Erythroblast (primary cell): ENCODE measurements around the gene CXCR1.

ENCODE experiments used
- GATA1 ChIP-seq: IDR thresholded peaks from 2 replicates; pipeline ENCODE4 v1.6.1; 2011; ENCODE audit warnings: low read depth, mild to moderate bottlenecking, control low read depth, low read length, moderate library complexity
- POLR2A ChIP-seq: IDR thresholded peaks from 2 replicates; pipeline ENCODE4 v1.6.1; 2011; ENCODE audit warnings: mild to moderate bottlenecking, low read length

GRCh38 chr2:218186355-218186766 is 19.6 kb upstream of the CXCR1 start:
- no peak for TF ChIP-seq POLR2A
- no peak for TF ChIP-seq GATA1
